H1 (cell line): ENCODE measurements around the gene SH3BGRL. TPM values are rescaled to one million over a fixed set of nuclear protein-coding genes. Genes with fewer than 3 reads are reported as not detected.

Source experiments
- BACH1 ChIP-seq: IDR thresholded peaks from 2 replicates; pipeline ENCODE4 v1.6.1; 2012; ENCODE audit warnings: low read length, improper control_type of control experiment
- BCL11A ChIP-seq, 2 experiments: IDR thresholded peaks; one replicate each; pipeline ENCODE4 v1.6.1; 2011; ENCODE audit warnings: low read depth in 2 of 2, low read length in 2 of 2, mild to moderate bottlenecking in 2 of 2
- CHD2 ChIP-seq: IDR thresholded peaks from 2 replicates; pipeline ENCODE4 v1.6.1; 2012; ENCODE audit warnings: low read length, improper control_type of control experiment
- RAD21 ChIP-seq, 2 experiments: IDR thresholded peaks in 1 of 2; conservative IDR thresholded peaks in 1 of 2; 2 replicates each; pipeline ENCODE4 v1.6.1; 2011; ENCODE audit warnings: low read depth in 2 of 2, low read length in 2 of 2, improper control_type of control experiment in 1 of 2, inconsistent platforms in 1 of 2, mild to moderate bottlenecking in 1 of 2, moderate library complexity in 1 of 2
- SP1 ChIP-seq: IDR thresholded peaks from 2 replicates; pipeline ENCODE4 v1.6.1; 2011; ENCODE audit warnings: low read depth, low read length
- SP2 ChIP-seq: IDR thresholded peaks from 2 replicates; pipeline ENCODE4 v1.6.1; 2012; ENCODE audit warnings: mild to moderate bottlenecking, low read length, inconsistent platforms
- SRF ChIP-seq: IDR thresholded peaks from 2 replicates; pipeline ENCODE4 v1.6.1; 2011; ENCODE audit warnings: mild to moderate bottlenecking, low read depth, low read length, moderate library complexity
- polyA plus RNA-seq, 7 experiments: library from polyadenylated mRNA; depleted of rRNA in 3 of 7; stranded (reverse) in 5 of 7; unstranded in 2 of 7; fragments of >200 nt in 5 of 7; fragments of 200-250 nt in 2 of 7; gene quantifications; 1 replicate in 5 of 7; 2 replicates in 1 of 7; 4 replicates in 1 of 7; pipeline versions ENCODE4 v1.2.1 to v1.2.3, GENCODE V29; 2011 to 2013; ENCODE audit warnings: missing spikeins in 2 of 7, mixed read lengths in 2 of 7
- total RNA-seq: library from RNA; stranded (reverse); fragmentation: NEBNext Ultra II Directional; extraction: Animal tissue kit (Norgen Biotek cat#: 25700); gene quantifications from 2 replicates; pipeline ENCODE4 v1.2.1, GENCODE V29; 2021

Gene SH3BGRL
- total and polyA plus RNA-seq, 2 of the 8 experiments (the other 6 are each of a cell fraction or from before 2014, with no cell fraction given) = 36.3 to 49.6 TPM

DNA sequence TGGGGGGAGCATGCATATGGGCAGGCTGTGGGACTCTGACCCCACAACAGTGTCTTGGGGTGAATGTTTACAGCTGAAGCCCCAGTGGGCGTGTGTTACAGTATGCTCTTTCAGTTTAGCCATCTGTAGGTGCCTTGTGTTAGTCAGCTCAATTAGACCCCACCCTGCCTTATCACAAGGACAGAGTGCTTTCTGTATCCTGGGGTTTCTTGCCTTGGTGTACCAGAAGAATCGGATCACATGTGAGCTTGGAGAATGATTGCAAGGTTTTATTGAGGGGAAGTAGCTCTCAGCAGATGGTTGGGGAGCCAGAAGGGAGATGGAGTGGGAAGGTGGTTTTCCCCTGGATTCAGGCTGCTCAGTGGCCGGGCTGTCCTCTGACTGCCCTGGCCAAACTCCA lies 27.3 kb downstream of the SH3BGRL start (continued):
- TF ChIP-seq SRF (no peak), SP2 (no peak), BCL11A (IDR thresholded peaks at IDR 0.05; ENCODE audit: low read depth in 2 of 2, low read length in 2 of 2) (no peak), BACH1 (no peak), CHD2 (no peak), SP1 (no peak), RAD21 (IDR thresholded peaks at IDR 0.05 in 1 of 2, conservative IDR thresholded peaks at IDR 0.05 in 1 of 2; ENCODE audit: low read depth in 2 of 2, low read length in 2 of 2) (no peak)
- TF ChIP-seq, all 59 proteins: peak for 0
